HuH-7.5 (cell line): ENCODE data around the gene LYRM7.
"Not testable (repeated sequence)": the region's sequence is repeated elsewhere in the genome, so short reads cannot be mapped to it uniquely, and the experiment has no call there.

Experiments used
- DNase-seq: peaks from one replicate; pipeline ENCODE4 v3.0.0; 2011; ENCODE audit warnings: low spot score

Gene LYRM7

GRCh38 chr5:131170540-131171275, at the start of gene LYRM7:
Gene LYRM7, plus strand, starts transcription at chr5:131170944. Its CDS starts 77 bp downstream, at chr5:131171021.
- peak; percentile 56 for DNase-seq

- not testable (repeated sequence) for DNase-seq
Observed at GRCh38 chr5:131127244-131127643, 43.5 kb upstream of the LYRM7 start.

GRCh38 chr5:131129306-131129705, 41.4 kb upstream of the LYRM7 start:
- no peak for DNase-seq

- DNase-seq = not testable (repeated sequence)
Observed at GRCh38 chr5:131133091-131133490, 37.7 kb upstream of the LYRM7 start.

GRCh38 chr5:131138406-131138805, 32.3 kb upstream of the LYRM7 start:
- not testable (repeated sequence) for DNase-seq

- DNase-seq = no peak
Observed at GRCh38 chr5:131139321-131139720, 31.4 kb upstream of the LYRM7 start.

GRCh38 chr5:131142970-131143617, 27.6 kb upstream of the LYRM7 start:
- no peak for DNase-seq

GRCh38 chr5:131147258-131147657, 23.5 kb upstream of the LYRM7 start:
- no peak for DNase-seq

- DNase-seq = no peak
Observed at GRCh38 chr5:131148835-131149234, 21.9 kb upstream of the LYRM7 start.

GRCh38 chr5:131150408-131150807, 20.3 kb upstream of the LYRM7 start:
- no peak for DNase-seq

GRCh38 chr5:131151216-131151615, 19.5 kb upstream of the LYRM7 start:
- DNase-seq = no peak

- no peak for DNase-seq
Observed at GRCh38 chr5:131156385-131156784, 14.4 kb upstream of the LYRM7 start.

- no peak for DNase-seq
Observed at GRCh38 chr5:131156957-131157356, 13.8 kb upstream of the LYRM7 start.

- no peak for DNase-seq
Observed at GRCh38 chr5:131160134-131160533, 10.6 kb upstream of the LYRM7 start.

- peak; percentile 54 for DNase-seq
Observed at GRCh38 chr5:131163276-131164119, 7.2 kb upstream of the LYRM7 start.

GRCh38 chr5:131164191-131165118, 6.3 kb upstream of the LYRM7 start:
- DNase-seq = peak; percentile 48

- peak; percentile 91 for DNase-seq
Observed at GRCh38 chr5:131165119-131165727, 5.5 kb upstream of the LYRM7 start, which contains the start of gene HINT1. Gene HINT1, minus strand, starts transcription at chr5:131165256. Its CDS starts 51 bp downstream, at chr5:131165205.

- no peak for DNase-seq
Observed at GRCh38 chr5:131167615-131168014, 3.1 kb upstream of the LYRM7 start.

- DNase-seq = no peak
Observed at GRCh38 chr5:131169810-131170539, 769 bp upstream of the LYRM7 start.

- no peak for DNase-seq
Observed at GRCh38 chr5:131171276-131171810, 599 bp downstream of the LYRM7 start.
